H9 (cell line): Measurements from ENCODE around the gene FANCE. TPM values are rescaled to one million over a fixed set of nuclear protein-coding genes. Genes with fewer than 3 reads are reported as not detected.

ENCODE experiments used
- DNase-seq: peaks from one replicate; pipeline ENCODE4 v3.0.0-alpha.2; 2017
- H2AFZ ChIP-seq: one replicate; pipeline ENCODE4 v1.6.1; 2013; ENCODE audit warnings: mild to moderate bottlenecking, low read length, control low read depth, moderate library complexity
- H2AK5ac ChIP-seq: 2 replicates; pipeline ENCODE4 v1.6.1; 2013; ENCODE audit warnings: low read length, control low read depth, mixed read lengths; ENCODE audit not compliant: insufficient read length
- H2BK120ac ChIP-seq: one replicate; pipeline ENCODE4 v1.6.1; 2013; ENCODE audit warnings: low read depth, mild to moderate bottlenecking, low read length, control low read depth, inconsistent platforms; ENCODE audit not compliant: poor library complexity, severe bottlenecking
- H2BK12ac ChIP-seq: 2 replicates; pipeline ENCODE4 v1.6.1; 2013; ENCODE audit warnings: low read length, control low read depth, mixed read lengths, low read depth; ENCODE audit not compliant: insufficient read length
- H2BK15ac ChIP-seq: 2 replicates; pipeline ENCODE4 v1.6.1; 2013; ENCODE audit warnings: low read depth, low read length, control low read depth
- H2BK20ac ChIP-seq: one replicate; pipeline ENCODE4 v1.6.1; 2013; ENCODE audit warnings: low read depth, mild to moderate bottlenecking, low read length, control low read depth, inconsistent platforms; ENCODE audit not compliant: poor library complexity, severe bottlenecking
- H2BK5ac ChIP-seq: 2 replicates; pipeline ENCODE4 v1.6.1; 2013; ENCODE audit warnings: low read length, control low read depth, mixed read lengths; ENCODE audit not compliant: insufficient read length
- H3K14ac ChIP-seq: 2 replicates; pipeline ENCODE4 v1.6.1; 2013; ENCODE audit warnings: low read length, control low read depth; ENCODE audit not compliant: insufficient read depth
- H3K18ac ChIP-seq: 2 replicates; pipeline ENCODE4 v1.6.1; 2013; ENCODE audit warnings: low read depth, mild to moderate bottlenecking, mixed read lengths, low read length, control low read depth; ENCODE audit not compliant: insufficient read length
- H3K23ac ChIP-seq: 2 replicates; pipeline ENCODE4 v1.6.1; 2013; ENCODE audit warnings: low read length, control low read depth, mixed read lengths, low read depth; ENCODE audit not compliant: insufficient read length
- H3K23me2 ChIP-seq: 2 replicates; pipeline ENCODE4 v1.6.1; 2013; ENCODE audit warnings: low read depth, mild to moderate bottlenecking, mixed read lengths, low read length, control low read depth; ENCODE audit not compliant: insufficient read length, poor library complexity, severe bottlenecking
- H3K27ac ChIP-seq: 2 replicates; pipeline ENCODE4 v1.5.1; 2013; ENCODE audit warnings: low read length, control low read depth, mixed read lengths, low read depth; ENCODE audit not compliant: insufficient read length
- H3K27me3 ChIP-seq: 2 replicates; pipeline ENCODE4 v1.6.1; 2013; ENCODE audit warnings: low read length, control low read depth, inconsistent platforms; ENCODE audit not compliant: insufficient read depth
- H3K4ac ChIP-seq: 2 replicates; pipeline ENCODE4 v1.6.1; 2013; ENCODE audit warnings: low read depth, mild to moderate bottlenecking, control low read depth, inconsistent platforms, low read length, moderate library complexity
- H3K4me1 ChIP-seq: 2 replicates; pipeline ENCODE4 v1.6.1; 2013; ENCODE audit warnings: low read length, control low read depth, inconsistent platforms; ENCODE audit not compliant: insufficient read depth
- H3K4me2 ChIP-seq: 2 replicates; pipeline ENCODE4 v1.6.1; 2013; ENCODE audit warnings: low read length, control low read depth, mixed read lengths; ENCODE audit not compliant: insufficient read length, insufficient read depth
- H3K56ac ChIP-seq: 2 replicates; pipeline ENCODE4 v1.6.1; 2013; ENCODE audit warnings: low read depth, mild to moderate bottlenecking, mixed read lengths, low read length, control low read depth; ENCODE audit not compliant: insufficient read length
- H3K79me1 ChIP-seq: 2 replicates; pipeline ENCODE4 v1.6.1; 2013; ENCODE audit warnings: low read depth, mild to moderate bottlenecking, moderate library complexity, low read length, control low read depth, inconsistent platforms; ENCODE audit not compliant: insufficient read depth, poor library complexity, severe bottlenecking
- H3K79me2 ChIP-seq: 2 replicates; pipeline ENCODE4 v1.6.1; 2013; ENCODE audit warnings: low read length, control low read depth, inconsistent platforms; ENCODE audit not compliant: insufficient read depth
- H3K9ac ChIP-seq: 2 replicates; pipeline ENCODE4 v1.6.1; 2013; ENCODE audit warnings: low read length, control low read depth, mixed read lengths; ENCODE audit not compliant: insufficient read length; ENCODE audit errors: extremely low read depth
- H3K9me3 ChIP-seq: one replicate; pipeline ENCODE4 v1.6.1; 2013; ENCODE audit warnings: low read depth, low read length, inconsistent platforms; ENCODE audit not compliant: control insufficient read depth
- H3T11ph ChIP-seq: one replicate; pipeline ENCODE4 v1.6.1; 2013; ENCODE audit warnings: mild to moderate bottlenecking, low read length, control low read depth, inconsistent platforms
- H4K20me1 ChIP-seq: one replicate; pipeline ENCODE4 v1.6.1; 2013; ENCODE audit not compliant: control insufficient read depth, insufficient read length, insufficient read depth
- H4K5ac ChIP-seq: 2 replicates; pipeline ENCODE4 v1.6.1; 2013; ENCODE audit warnings: low read depth, mild to moderate bottlenecking, mixed read lengths, low read length, control low read depth; ENCODE audit not compliant: insufficient read length
- H4K8ac ChIP-seq: replicated peaks from 2 replicates; pipeline ENCODE4 v1.6.1; 2013; ENCODE audit warnings: low read length, control low read depth, mixed read lengths, low read depth; ENCODE audit not compliant: insufficient read length
- H4K91ac ChIP-seq: 2 replicates; pipeline ENCODE4 v1.6.1; 2013; ENCODE audit warnings: low read depth, mild to moderate bottlenecking, moderate library complexity, mixed read lengths, low read length, control low read depth; ENCODE audit not compliant: insufficient read length
- H3K27ac Mint-ChIP-seq, 3 experiments: 2 replicates in 2 of 3; 3 replicates in 1 of 3; pipeline ENCODE4 v1.8.0; 2020 to 2021; ENCODE audit warnings: mixed read lengths in 3 of 3, mild to moderate bottlenecking in 1 of 3, moderate library complexity in 1 of 3
- H3K27me3 Mint-ChIP-seq: 2 replicates; pipeline ENCODE4 v1.8.0; 2021; ENCODE audit warnings: low read depth, mild to moderate bottlenecking, moderate library complexity, mixed read lengths
- H3K36me3 Mint-ChIP-seq, 3 experiments: 2 replicates in 2 of 3; 3 replicates in 1 of 3; pipeline ENCODE4 v1.8.0; 2020 to 2021; ENCODE audit warnings: low read depth in 3 of 3, mixed read lengths in 3 of 3; ENCODE audit not compliant: insufficient read depth in 1 of 3
- H3K4me1 Mint-ChIP-seq, 2 experiments: 2 replicates each; pipeline ENCODE4 v1.8.0; 2020; ENCODE audit warnings: mixed read lengths in 2 of 2
- H3K4me3 Mint-ChIP-seq, 2 experiments: 2 replicates in 1 of 2; 3 replicates in 1 of 2; pipeline ENCODE4 v1.8.0; 2020 to 2021; ENCODE audit warnings: mild to moderate bottlenecking in 2 of 2, mixed read lengths in 2 of 2, moderate library complexity in 1 of 2
- H3K9me3 Mint-ChIP-seq, 2 experiments: 2 replicates in 1 of 2; 3 replicates in 1 of 2; pipeline ENCODE4 v1.8.0; 2020; ENCODE audit warnings: mild to moderate bottlenecking in 2 of 2, mixed read lengths in 2 of 2, moderate library complexity in 1 of 2
- WGBS: extraction: QIAGEN DNeasy Blood & Tissue Kit; methylation state at CpG from one replicate; pipeline ENCODE4 v1.1.7; 2013; ENCODE audit warnings: missing lambda C conversion rate, low lambda C conversion rate, mixed read lengths; ENCODE audit not compliant: insufficient read length; ENCODE audit errors: extremely low coverage; 5-methylcytosine and 5-hydroxymethylcytosine counted together
- total RNA-seq: library from RNA; stranded (reverse); gene quantifications from 2 replicates; pipeline ENCODE4 v1.2.1, GENCODE V29; 2021
- TF ChIP-seq, protein P1 (sequence below): fragments of 200-600 bp; sonication (generic); conservative IDR thresholded peaks from 3 replicates; pipeline ENCODE4 v1.8.0; 2021; ENCODE audit warnings: antibody characterized with exemption, mild to moderate bottlenecking

FANCE gene
- total RNA-seq, 1 experiment from 2014 or later, result 8.4 TPM

DNA sequence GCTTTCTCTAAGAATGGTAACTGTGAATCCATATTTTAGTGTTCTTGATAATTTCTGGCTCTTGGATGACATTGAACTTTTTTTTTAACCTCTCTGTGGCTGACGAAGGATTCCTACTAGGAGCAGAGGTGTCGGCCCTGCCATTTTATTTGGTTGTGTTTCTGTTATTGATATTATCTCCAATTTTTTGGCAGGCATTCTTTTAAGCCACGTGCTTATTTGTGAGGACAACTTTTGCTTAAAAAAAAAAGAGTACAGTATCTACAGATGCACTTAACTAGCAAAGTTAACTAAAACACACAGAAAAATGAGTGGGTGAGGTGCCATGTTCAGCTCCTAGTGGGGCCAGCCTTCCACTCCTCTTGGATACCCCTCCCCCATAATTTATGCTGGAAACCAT is 1.1 kb downstream of the FANCE start:
- Mint-ChIP-seq H3K4me3 (peak overlapping the region; percentile 70 to 79), H3K9me3 (no peaks in the 10 kb centered on the region), H3K27ac (no peak overlapping the region), H3K4me1 (peaks cover 28 to 47% of the 10 kb centered on the region in 2 experiments), H3K36me3 (peaks cover 10 to 18% (median 15%) of the 10 kb centered on the region in 3 experiments), H3K27me3 (peaks cover 17% of the 10 kb centered on the region)
- no peak overlapping the region for H3K27ac ChIP-seq
- no peak for DNase-seq
- H3K79me1 ChIP-seq, result no peaks in the 10 kb centered on the region
- no peak overlapping the region for H3T11ph ChIP-seq
- no peak overlapping the region for H4K5ac ChIP-seq
- H3K23ac ChIP-seq, result no peak overlapping the region
- H3K56ac ChIP-seq, result no peak overlapping the region
- no peak overlapping the region for H4K91ac ChIP-seq
- H3K4me1 ChIP-seq, result 0 out of 2 replicates have a peak, but pooled peaks cover 7% of the 10 kb centered on the region
- peak overlapping the region; percentile 2 for H3K9ac ChIP-seq
- no peaks in the 10 kb centered on the region for H3K9me3 ChIP-seq
- H3K27me3 ChIP-seq, result no peaks in the 10 kb centered on the region
- no peak overlapping the region for H3K4ac ChIP-seq
- H4K8ac ChIP-seq, result no peak overlapping the region
- no peak overlapping the region for H2BK5ac ChIP-seq
- no peak overlapping the region for H2BK120ac ChIP-seq
- H2BK12ac ChIP-seq, result no peak overlapping the region
- peak overlapping the region; percentile 61 for H3K4me2 ChIP-seq
- H3K23me2 ChIP-seq, result peaks cover 5% of the 10 kb centered on the region
- H3K79me2 ChIP-seq, result no peaks in the 10 kb centered on the region
- TF ChIP-seq, protein P1, sequence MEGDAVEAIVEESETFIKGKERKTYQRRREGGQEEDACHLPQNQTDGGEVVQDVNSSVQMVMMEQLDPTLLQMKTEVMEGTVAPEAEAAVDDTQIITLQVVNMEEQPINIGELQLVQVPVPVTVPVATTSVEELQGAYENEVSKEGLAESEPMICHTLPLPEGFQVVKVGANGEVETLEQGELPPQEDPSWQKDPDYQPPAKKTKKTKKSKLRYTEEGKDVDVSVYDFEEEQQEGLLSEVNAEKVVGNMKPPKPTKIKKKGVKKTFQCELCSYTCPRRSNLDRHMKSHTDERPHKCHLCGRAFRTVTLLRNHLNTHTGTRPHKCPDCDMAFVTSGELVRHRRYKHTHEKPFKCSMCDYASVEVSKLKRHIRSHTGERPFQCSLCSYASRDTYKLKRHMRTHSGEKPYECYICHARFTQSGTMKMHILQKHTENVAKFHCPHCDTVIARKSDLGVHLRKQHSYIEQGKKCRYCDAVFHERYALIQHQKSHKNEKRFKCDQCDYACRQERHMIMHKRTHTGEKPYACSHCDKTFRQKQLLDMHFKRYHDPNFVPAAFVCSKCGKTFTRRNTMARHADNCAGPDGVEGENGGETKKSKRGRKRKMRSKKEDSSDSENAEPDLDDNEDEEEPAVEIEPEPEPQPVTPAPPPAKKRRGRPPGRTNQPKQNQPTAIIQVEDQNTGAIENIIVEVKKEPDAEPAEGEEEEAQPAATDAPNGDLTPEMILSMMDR, result no peak
- H2AK5ac ChIP-seq, result no peak overlapping the region
- no peak overlapping the region for H2AFZ ChIP-seq
- H2BK20ac ChIP-seq, result no peak overlapping the region
- no peak overlapping the region for H3K18ac ChIP-seq
- H4K20me1 ChIP-seq, result no peaks in the 10 kb centered on the region
- H3K14ac ChIP-seq, result no peak overlapping the region
- WGBS, result no CpG with 5 or more reads among the region's 3 CpGs
- H2BK15ac ChIP-seq, result no peak overlapping the region
